Measurements from ENCODE around the gene TBC1D16.
A peak's percentile ranks its signal among the peaks of the same experiment; 100 is the strongest.

The TBC1D16 gene

GRCh38 chr17:79952901-79953300 lies 82.8 kb downstream of the TBC1D16 start:
- no peak overlapping the region for H3K4me3 ChIP-seq (ENCODE audit: low read depth, low read length)
- no peak for DNase-seq (ENCODE audit: low read depth)
- TF ChIP-seq CTCF (conservative IDR thresholded peaks at IDR 0.05; ENCODE audit: low read depth, low read length), result no peak

DNA sequence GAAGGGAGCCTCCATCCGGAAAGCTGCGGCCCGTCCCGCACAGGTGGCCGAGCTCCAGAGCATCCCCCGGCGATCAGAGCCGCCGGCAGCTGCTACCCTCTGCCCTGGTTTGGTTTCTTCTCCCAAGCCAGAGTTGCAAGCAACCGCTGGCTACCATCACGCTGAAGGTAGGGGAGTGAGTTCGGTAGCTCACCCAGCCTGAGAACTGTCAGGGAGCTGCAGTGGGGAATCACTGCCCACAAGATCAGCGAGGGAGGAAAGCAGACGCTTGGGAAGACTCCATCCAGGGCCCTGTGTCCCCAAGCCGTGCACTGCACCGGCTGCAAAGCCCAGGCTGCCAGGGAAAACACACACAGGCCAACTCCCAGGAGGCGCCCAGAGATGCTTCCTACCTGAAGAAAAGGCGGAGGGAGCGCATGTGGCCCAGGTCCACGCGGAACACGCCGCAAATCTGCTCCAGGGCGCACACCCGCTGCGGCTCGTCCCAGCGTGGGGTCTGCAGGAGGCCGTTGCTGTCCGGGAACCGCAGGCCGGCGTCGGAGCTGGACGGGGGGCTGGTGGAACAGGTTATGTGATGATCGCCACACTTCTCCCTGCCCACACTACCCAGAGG lies 83.3 kb downstream of the TBC1D16 start:
- peak overlapping the region; percentile 20 for H3K4me3 ChIP-seq (ENCODE audit: low read depth, low read length)
- no peak for TF ChIP-seq CTCF (conservative IDR thresholded peaks at IDR 0.05; ENCODE audit: low read depth, low read length)
- DNase-seq (ENCODE audit: low read depth), result no peak

DNA sequence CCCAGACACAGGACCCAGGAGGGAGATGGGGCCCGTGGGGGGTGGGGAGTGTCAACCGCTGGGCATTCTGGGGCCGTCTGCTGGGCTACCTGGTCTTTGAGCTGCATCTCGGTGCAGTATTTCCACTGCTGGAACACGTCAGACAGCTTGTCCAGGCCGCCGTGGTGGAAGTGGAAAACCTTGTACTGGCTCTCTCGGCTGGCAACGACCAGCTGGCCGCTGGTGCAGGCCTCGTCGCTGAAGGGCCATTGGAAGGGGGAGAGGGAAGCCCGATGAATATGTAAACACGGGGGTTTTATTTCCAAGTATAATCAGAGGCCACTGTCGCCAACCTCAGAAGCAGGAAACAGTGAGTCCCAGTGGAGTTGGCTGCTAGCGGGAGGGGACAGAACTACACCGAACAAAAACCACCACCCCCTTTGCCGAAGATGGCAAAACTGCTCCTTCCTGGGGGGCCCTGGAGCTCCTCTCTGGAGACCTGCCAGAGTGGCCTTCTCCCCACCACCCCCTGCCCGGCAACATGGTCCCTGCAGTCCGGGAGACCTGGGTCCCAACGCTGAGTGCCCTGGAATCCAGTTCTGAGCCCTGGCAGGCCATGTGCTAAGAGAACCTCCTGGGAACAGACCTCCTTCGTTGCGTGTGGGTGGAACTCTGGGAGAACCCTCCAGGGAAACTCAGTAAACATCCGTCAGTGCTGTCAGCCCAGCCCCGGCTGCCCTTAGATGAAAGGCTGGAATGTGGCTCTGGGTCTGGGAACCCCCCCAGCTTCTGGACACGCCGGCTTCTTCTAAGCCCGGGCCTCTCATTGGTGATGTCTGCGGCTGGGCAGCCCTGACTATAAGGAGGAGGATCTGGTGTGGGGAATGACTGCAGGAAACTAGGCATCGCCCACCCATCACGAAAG lies 84.1 kb downstream of the TBC1D16 start:
- no peak for TF ChIP-seq CTCF (conservative IDR thresholded peaks at IDR 0.05; ENCODE audit: low read depth, low read length)
- H3K4me3 ChIP-seq (ENCODE audit: low read depth, low read length), result peak overlapping the region; percentile 20
- DNase-seq (ENCODE audit: low read depth), result peak; percentile 95

DNA sequence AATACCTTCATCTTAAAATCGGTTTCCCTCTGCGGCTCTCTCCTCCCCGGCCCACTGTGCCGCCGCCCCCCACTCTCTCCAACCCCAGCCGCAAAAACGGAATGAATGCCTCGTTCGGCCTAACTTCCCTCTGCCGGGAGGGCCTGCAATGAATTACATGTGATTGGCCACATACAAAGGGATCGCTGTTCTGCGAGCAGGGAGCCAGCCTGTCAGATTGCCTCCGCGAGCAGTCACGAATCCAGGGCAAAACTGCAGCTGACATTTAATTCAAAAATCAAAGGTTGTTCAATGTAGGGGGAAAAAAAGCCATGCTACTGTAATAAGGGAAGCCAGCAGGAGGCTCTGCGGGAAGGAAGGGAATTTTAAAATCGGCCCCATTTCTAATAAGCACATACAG lies 84.9 kb downstream of the TBC1D16 start:
- peak; percentile 21 for TF ChIP-seq CTCF (conservative IDR thresholded peaks at IDR 0.05; ENCODE audit: low read depth, low read length)
- no peak overlapping the region for H3K4me3 ChIP-seq (ENCODE audit: low read depth, low read length)
- no peak for DNase-seq (ENCODE audit: low read depth)

GRCh38 chr17:79950306-79950705 lies 85.4 kb downstream of the TBC1D16 start:
- no peak for DNase-seq (ENCODE audit: low read depth)
- no peak for TF ChIP-seq CTCF (conservative IDR thresholded peaks at IDR 0.05; ENCODE audit: low read depth, low read length)
- H3K4me3 ChIP-seq (ENCODE audit: low read depth, low read length), result no peak overlapping the region

- TF ChIP-seq CTCF (conservative IDR thresholded peaks at IDR 0.05; ENCODE audit: low read depth, low read length), result no peak
- no peak for DNase-seq (ENCODE audit: low read depth)
- H3K4me3 ChIP-seq (ENCODE audit: low read depth, low read length), result no peak overlapping the region
Measured at GRCh38 chr17:79949656-79950209, 85.9 kb downstream of the TBC1D16 start.
